Adrenal gland (tissue), 12 donors: ENCODE data around the gene HBE1. TPM values are rescaled to one million over a fixed set of nuclear protein-coding genes. Genes with fewer than 3 reads are reported as not detected.

Experiments
- DNase-seq, 7 donors: peaks; one replicate each; pipeline ENCODE4 v3.0.0-alpha.2; 2019 to 2020
- H3K27ac ChIP-seq, 5 donors: fragments of 200-600 bp; sonication (generic) in 4 of 5; 1 replicate in 3 of 5; 2 replicates in 2 of 5; pipeline versions ENCODE4 v1.5.1 to v1.8.0; 2016 to 2020; ENCODE audit warnings: mild to moderate bottlenecking in 1 of 5
- H3K27me3 ChIP-seq: fragments of 200-600 bp; 2 replicates; pipeline ENCODE4 v1.8.0; 2021
- H3K36me3 ChIP-seq, 2 donors: fragments of 200-600 bp; replicated peaks in 1 of 2; 1 replicate in 1 of 2; 2 replicates in 1 of 2; pipeline versions ENCODE4 v1.5.1 to v1.8.0; 2018 to 2022
- H3K4me1 ChIP-seq, 2 donors: fragments of 200-600 bp; replicated peaks in 1 of 2; 1 replicate in 1 of 2; 2 replicates in 1 of 2; pipeline versions ENCODE4 v1.5.1 to v1.8.0; 2018 to 2021
- H3K4me3 ChIP-seq, 4 donors: fragments of 200-600 bp; sonication (generic) in 3 of 4; one replicate each; pipeline ENCODE4 v1.5.1; 2016 to 2018
- H3K9me3 ChIP-seq, 3 donors: fragments of 200-600 bp; sonication (generic) in 1 of 3; replicated peaks in 1 of 3; 1 replicate in 2 of 3; 2 replicates in 1 of 3; pipeline versions ENCODE4 v1.5.1 to v1.8.0; 2016 to 2021
- POLR2A ChIP-seq, 2 donors: fragments of 450-650 bp; IDR thresholded peaks; one replicate each; pipeline ENCODE4 v1.6.1; 2017; ENCODE audit warnings: antibody characterized with exemption in 2 of 2, mild to moderate bottlenecking in 2 of 2, moderate library complexity in 1 of 2
- WGBS, 4 donors: extraction: QIAGEN DNeasy Blood & Tissue Kit in 2 of 4; methylation state at CpG; one replicate each; pipeline versions ENCODE4 v1.1.5 to v1.1.7; 2013 to 2017; 5-methylcytosine and 5-hydroxymethylcytosine counted together
- intact Hi-C, 2 donors: fragments of 100-400 bp; cut with DNase I; formaldehyde crosslinking; loops; one replicate each; pipeline versions ENCODE4 v1.14.1 to v1.15.0; 2022 to 2023
- polyA plus RNA-seq, 3 donors: library from polyadenylated mRNA; stranded (reverse); fragments of 200-250 nt in 2 of 3; fragments of 350-450 nt in 1 of 3; fragmentation: Illumina TruSeq in 1 of 3; extraction: RNeasy Lipid Tissue Mini Kit (QIAGEN cat#74804) in 1 of 3; gene quantifications; one replicate each; pipeline ENCODE4 v1.2.3, GENCODE V29; 2013 to 2014
- total RNA-seq, 9 donors: library from RNA; depleted of rRNA in 4 of 9; stranded (reverse); fragments of >200 nt in 4 of 9; fragments of 120-200 nt in 1 of 9; fragmentation: NEBNext Ultra II Directional in 1 of 9; extraction: Animal tissue kit (Norgen Biotek cat#: 25700) in 1 of 9; gene quantifications; one replicate each; pipeline versions ENCODE4 v1.1.0 to v1.2.4, GENCODE V29; 2013 to 2023
- TF ChIP-seq, protein P1 (sequence below), 6 experiments: fragments of 450-650 bp in 4 of 6; fragments of 200-600 bp in 2 of 6; sonication (generic) in 1 of 6; IDR thresholded peaks; 1 replicate in 5 of 6; 2 replicates in 1 of 6; pipeline versions ENCODE4 v1.5.1 to v1.8.0; 2016 to 2021; ENCODE audit warnings: antibody characterized with exemption in 6 of 6, mild to moderate bottlenecking in 2 of 6, moderate library complexity in 1 of 6
- donor health status: healthy with polysubstance abuse.
- donor health status: Bipolar disorder and iron deficiency.
- donor health status: DM: yes; HTN: yes; CAD: no.
- donor health status: DM: no; HTN: no; CAD: no.
- donor health status: DM: no; HTN: no; CAD: no.
- donor health status: DM: yes; HTN: yes; CAD: no.

Gene HBE1
- total and polyA plus RNA-seq, 12 donors, result 0.16 to 42.8 (median 3.6) TPM; not detected in 7

DNA sequence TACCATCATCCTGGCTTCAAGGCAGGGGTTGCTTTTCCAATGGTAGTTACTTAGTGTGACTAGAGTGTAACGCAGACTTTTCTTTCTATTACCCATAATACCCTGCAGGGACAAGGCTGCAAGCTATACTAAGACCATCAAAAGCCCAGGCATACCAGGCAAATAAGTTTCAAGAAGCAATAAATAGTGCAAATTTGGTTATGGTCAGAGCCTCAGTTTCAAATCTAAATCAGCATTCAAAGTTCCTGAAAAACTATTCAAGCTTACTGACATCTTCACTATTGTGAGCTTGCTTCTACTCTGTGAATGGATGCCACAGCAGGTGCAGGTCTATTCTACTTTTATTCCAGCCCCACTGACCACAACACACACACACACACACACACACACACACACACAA, 40.4 kb downstream of the HBE1 start:
- Histone ChIP-seq H3K27me3 (no peaks in the 10 kb centered on the region), H3K36me3 (no peaks in the 10 kb centered on the region), H3K4me3 (no peak overlapping the region), H3K4me1 (no peaks in the 10 kb centered on the region), H3K9me3 (no peaks in the 10 kb centered on the region), H3K27ac (no peak overlapping the region)
- intact Hi-C loops, result no loop called here
- DNase-seq, result no peak
- 80 to 93% (median 87%) methylated on average over 1 of the region's 1 CpG for WGBS, 4 donors
- no peak for TF ChIP-seq POLR2A (IDR thresholded peaks at IDR 0.05)
- TF ChIP-seq, protein P1, sequence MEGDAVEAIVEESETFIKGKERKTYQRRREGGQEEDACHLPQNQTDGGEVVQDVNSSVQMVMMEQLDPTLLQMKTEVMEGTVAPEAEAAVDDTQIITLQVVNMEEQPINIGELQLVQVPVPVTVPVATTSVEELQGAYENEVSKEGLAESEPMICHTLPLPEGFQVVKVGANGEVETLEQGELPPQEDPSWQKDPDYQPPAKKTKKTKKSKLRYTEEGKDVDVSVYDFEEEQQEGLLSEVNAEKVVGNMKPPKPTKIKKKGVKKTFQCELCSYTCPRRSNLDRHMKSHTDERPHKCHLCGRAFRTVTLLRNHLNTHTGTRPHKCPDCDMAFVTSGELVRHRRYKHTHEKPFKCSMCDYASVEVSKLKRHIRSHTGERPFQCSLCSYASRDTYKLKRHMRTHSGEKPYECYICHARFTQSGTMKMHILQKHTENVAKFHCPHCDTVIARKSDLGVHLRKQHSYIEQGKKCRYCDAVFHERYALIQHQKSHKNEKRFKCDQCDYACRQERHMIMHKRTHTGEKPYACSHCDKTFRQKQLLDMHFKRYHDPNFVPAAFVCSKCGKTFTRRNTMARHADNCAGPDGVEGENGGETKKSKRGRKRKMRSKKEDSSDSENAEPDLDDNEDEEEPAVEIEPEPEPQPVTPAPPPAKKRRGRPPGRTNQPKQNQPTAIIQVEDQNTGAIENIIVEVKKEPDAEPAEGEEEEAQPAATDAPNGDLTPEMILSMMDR (IDR thresholded peaks at IDR 0.05), result no peak

DNA sequence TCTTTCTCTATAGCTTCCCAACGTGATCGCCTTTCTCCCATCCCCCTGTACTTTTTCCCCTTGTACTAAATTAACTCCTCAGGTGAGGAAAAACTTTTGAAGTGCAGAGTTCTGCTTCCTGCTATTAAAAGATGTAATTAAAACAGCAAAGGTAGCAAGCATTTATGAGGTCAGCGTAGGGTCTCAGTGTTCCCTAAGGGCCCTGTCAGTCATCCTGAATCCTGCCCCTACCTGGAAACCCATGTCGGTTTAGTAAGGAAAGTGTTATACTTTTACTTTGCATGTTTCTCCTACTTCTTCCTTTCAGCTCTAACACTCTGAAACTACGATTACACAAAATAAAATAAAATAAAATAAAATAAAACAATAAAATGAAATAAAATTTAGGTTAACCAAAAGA, 41.6 kb downstream of the HBE1 start:
- intact Hi-C loops, result no loop called here
- TF ChIP-seq, protein P1 (IDR thresholded peaks at IDR 0.05), result no peak
- no peak for TF ChIP-seq POLR2A (IDR thresholded peaks at IDR 0.05)
- no peaks in the 10 kb centered on the region for H3K36me3 ChIP-seq
- no peaks in the 10 kb centered on the region for H3K4me1 ChIP-seq
- H3K27ac ChIP-seq, result no peak overlapping the region
- no peak for DNase-seq
- no peaks in the 10 kb centered on the region for H3K9me3 ChIP-seq
- H3K27me3 ChIP-seq, result no peaks in the 10 kb centered on the region
- H3K4me3 ChIP-seq, result no peak overlapping the region
- WGBS, 4 donors, result 53 to 72% (median 65%) methylated on average over 5 of the region's 5 CpGs

DNA sequence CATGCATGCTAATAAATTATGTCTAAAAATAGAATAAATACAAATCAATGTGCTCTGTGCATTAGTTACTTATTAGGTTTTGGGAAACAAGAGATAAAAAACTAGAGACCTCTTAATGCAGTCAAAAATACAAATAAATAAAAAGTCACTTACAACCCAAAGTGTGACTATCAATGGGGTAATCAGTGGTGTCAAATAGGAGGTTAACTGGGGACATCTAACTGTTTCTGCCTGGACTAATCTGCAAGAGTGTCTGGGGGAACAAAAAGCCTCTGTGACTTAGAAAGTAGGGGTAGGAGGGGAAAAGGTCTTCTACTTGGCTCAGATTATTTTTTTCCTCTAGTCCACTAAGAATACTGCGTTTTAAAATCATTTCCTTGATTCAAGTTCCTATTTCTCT, 42.1 kb downstream of the HBE1 start:
- 36 to 63% (median 44%) methylated on average over 1 of the region's 1 CpG for WGBS, 4 donors
- Histone ChIP-seq H3K4me3 (no peak overlapping the region), H3K36me3 (no peaks in the 10 kb centered on the region), H3K9me3 (no peaks in the 10 kb centered on the region), H3K27ac (no peak overlapping the region), H3K4me1 (no peaks in the 10 kb centered on the region), H3K27me3 (no peaks in the 10 kb centered on the region)
- intact Hi-C loops, result no loop called here
- TF ChIP-seq, protein P1 (IDR thresholded peaks at IDR 0.05), result no peak
- no peak for TF ChIP-seq POLR2A (IDR thresholded peaks at IDR 0.05)
- no peak for DNase-seq

DNA sequence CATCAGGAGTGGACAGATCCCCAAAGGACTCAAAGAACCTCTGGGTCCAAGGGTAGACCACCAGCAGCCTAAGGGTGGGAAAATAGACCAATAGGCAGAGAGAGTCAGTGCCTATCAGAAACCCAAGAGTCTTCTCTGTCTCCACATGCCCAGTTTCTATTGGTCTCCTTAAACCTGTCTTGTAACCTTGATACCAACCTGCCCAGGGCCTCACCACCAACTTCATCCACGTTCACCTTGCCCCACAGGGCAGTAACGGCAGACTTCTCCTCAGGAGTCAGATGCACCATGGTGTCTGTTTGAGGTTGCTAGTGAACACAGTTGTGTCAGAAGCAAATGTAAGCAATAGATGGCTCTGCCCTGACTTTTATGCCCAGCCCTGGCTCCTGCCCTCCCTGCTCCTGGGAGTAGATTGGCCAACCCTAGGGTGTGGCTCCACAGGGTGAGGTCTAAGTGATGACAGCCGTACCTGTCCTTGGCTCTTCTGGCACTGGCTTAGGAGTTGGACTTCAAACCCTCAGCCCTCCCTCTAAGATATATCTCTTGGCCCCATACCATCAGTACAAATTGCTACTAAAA, 42.9 kb downstream of the HBE1 start, which contains the start of gene HBB:
Gene HBB, minus strand, starts transcription at position 340 of the 579 bp plus-strand sequence. Its CDS starts 50 bp downstream, at position 290.
- no peak within 1 kb of the TSS for H3K4me3 ChIP-seq
- H3K36me3 ChIP-seq, result no peaks in the 10 kb centered on the region
- TF ChIP-seq, protein P1 (IDR thresholded peaks at IDR 0.05), result no peak
- no peak for TF ChIP-seq POLR2A (IDR thresholded peaks at IDR 0.05)
- H3K9me3 ChIP-seq, result no peaks in the 10 kb centered on the region
- H3K4me1 ChIP-seq, result no peaks in the 10 kb centered on the region
- intact Hi-C loops, result no loop called here
- no peak for DNase-seq
- no peaks in the 10 kb centered on the region for H3K27me3 ChIP-seq
- WGBS, 4 donors, result 78 to 91% (median 82%) methylated on average over 3 of the region's 3 CpGs
- H3K27ac ChIP-seq, result no peak within 1 kb of the TSS
